ENCODE results near the gene PSME4.

The PSME4 gene

GRCh38 chr2:53884883-53885282 is 85.9 kb downstream of the PSME4 start:
- no peak for DNase-seq (ENCODE audit: low read depth, low spot score)
- WGBS (ENCODE audit: insufficient coverage, insufficient read length), result no CpG with 5 or more reads among the region's 1 CpG
- H3K36me3 ChIP-seq (ENCODE audit: control insufficient read depth, insufficient read depth, low read length), result peaks cover 11% of the 10 kb centered on the region; the same call in 1 of the 2 replicates
- no peak overlapping the region for H3K27ac ChIP-seq (ENCODE audit: low read length)
- H3K9me3 ChIP-seq (ENCODE audit: control insufficient read depth, insufficient read depth, low read length), result no peaks in the 10 kb centered on the region
- H3K4me3 ChIP-seq (ENCODE audit: low read length), result no peak overlapping the region
- no peaks in the 10 kb centered on the region for H3K4me1 ChIP-seq (ENCODE audit: control insufficient read depth, insufficient read depth, low read length)
- no peaks in the 10 kb centered on the region for H3K27me3 ChIP-seq (ENCODE audit: control insufficient read depth, insufficient read depth, low read length)

- Histone ChIP-seq H3K9me3 (ENCODE audit: control insufficient read depth, insufficient read depth, low read length) (no peaks in the 10 kb centered on the region), H3K4me1 (ENCODE audit: control insufficient read depth, insufficient read depth, low read length) (no peaks in the 10 kb centered on the region), H3K27ac (ENCODE audit: low read length) (no peak overlapping the region), H3K36me3 (ENCODE audit: control insufficient read depth, insufficient read depth, low read length) (peaks cover 6% of the 10 kb centered on the region; the same call in 1 of the 2 replicates), H3K4me3 (ENCODE audit: low read length) (no peak overlapping the region), H3K27me3 (ENCODE audit: control insufficient read depth, insufficient read depth, low read length) (no peaks in the 10 kb centered on the region)
- DNase-seq (ENCODE audit: low read depth, low spot score), result no peak
Measured at GRCh38 chr2:53881986-53882385, 88.8 kb downstream of the PSME4 start.

- H3K36me3 ChIP-seq (ENCODE audit: control insufficient read depth, insufficient read depth, low read length), result peaks cover 3% of the 10 kb centered on the region; the same call in 1 of the 2 replicates
- no peaks in the 10 kb centered on the region for H3K9me3 ChIP-seq (ENCODE audit: control insufficient read depth, insufficient read depth, low read length)
- no CpG with 5 or more reads among the region's 2 CpGs for WGBS (ENCODE audit: insufficient coverage, insufficient read length)
- H3K27ac ChIP-seq (ENCODE audit: low read length), result no peak overlapping the region
- H3K27me3 ChIP-seq (ENCODE audit: control insufficient read depth, insufficient read depth, low read length), result no peaks in the 10 kb centered on the region
- DNase-seq (ENCODE audit: low read depth, low spot score), result no peak
- no peaks in the 10 kb centered on the region for H3K4me1 ChIP-seq (ENCODE audit: control insufficient read depth, insufficient read depth, low read length)
- no peak overlapping the region for H3K4me3 ChIP-seq (ENCODE audit: low read length)
Measured at GRCh38 chr2:53881360-53881759, 89.4 kb downstream of the PSME4 start.

DNA sequence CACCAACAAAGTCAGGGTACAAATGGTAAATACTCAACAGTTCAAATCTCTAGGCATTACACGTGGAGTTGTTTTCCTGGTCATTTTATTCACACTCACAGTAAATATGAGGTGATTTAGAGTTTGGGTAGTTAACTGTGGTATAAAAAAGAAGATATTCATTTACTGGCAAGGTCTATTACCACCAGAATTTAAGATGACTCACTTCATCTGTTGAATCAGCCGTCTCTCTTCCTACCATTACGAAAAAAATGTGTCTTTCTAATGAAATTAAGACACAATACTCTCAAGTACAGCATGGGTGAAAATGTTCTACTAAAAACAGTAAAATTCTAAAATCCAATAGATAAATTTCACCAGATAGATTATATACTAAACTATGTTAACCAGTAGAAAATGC is 90.0 kb downstream of the PSME4 start:
- Histone ChIP-seq H3K27me3 (ENCODE audit: control insufficient read depth, insufficient read depth, low read length) (no peaks in the 10 kb centered on the region), H3K27ac (ENCODE audit: low read length) (no peak overlapping the region), H3K9me3 (ENCODE audit: control insufficient read depth, insufficient read depth, low read length) (no peaks in the 10 kb centered on the region), H3K36me3 (ENCODE audit: control insufficient read depth, insufficient read depth, low read length) (peaks cover 3% of the 10 kb centered on the region; the same call in 1 of the 2 replicates), H3K4me3 (ENCODE audit: low read length) (no peak overlapping the region), H3K4me1 (ENCODE audit: control insufficient read depth, insufficient read depth, low read length) (no peaks in the 10 kb centered on the region)
- DNase-seq (ENCODE audit: low read depth, low spot score), result no peak
- no CpG with 5 or more reads among the region's 3 CpGs for WGBS (ENCODE audit: insufficient coverage, insufficient read length)

DNA sequence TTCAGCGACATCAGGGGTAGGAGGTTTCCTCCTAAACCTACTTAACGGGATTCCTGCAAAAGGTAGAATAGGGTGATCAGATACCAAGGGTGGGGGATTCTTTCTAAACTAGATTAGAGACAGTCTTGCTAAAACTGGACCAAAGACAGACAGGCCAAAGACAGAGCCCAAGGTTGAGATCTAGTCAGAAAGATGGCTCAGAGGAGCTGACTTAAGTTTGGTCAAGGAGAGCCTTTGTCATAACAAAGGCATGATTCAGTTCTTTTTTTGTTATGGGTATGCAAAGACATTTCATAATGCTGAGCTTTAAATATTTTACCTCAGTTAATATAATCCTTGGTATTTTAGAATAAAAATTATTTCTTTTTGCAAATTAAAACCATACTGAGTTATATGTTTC is 93.2 kb downstream of the PSME4 start:
- Histone ChIP-seq H3K4me3 (ENCODE audit: low read length) (no peak overlapping the region), H3K4me1 (ENCODE audit: control insufficient read depth, insufficient read depth, low read length) (no peaks in the 10 kb centered on the region), H3K27me3 (ENCODE audit: control insufficient read depth, insufficient read depth, low read length) (no peaks in the 10 kb centered on the region), H3K27ac (ENCODE audit: low read length) (no peak overlapping the region), H3K36me3 (ENCODE audit: control insufficient read depth, insufficient read depth, low read length) (peaks cover 3% of the 10 kb centered on the region; the same call in 1 of the 2 replicates), H3K9me3 (ENCODE audit: control insufficient read depth, insufficient read depth, low read length) (no peaks in the 10 kb centered on the region)
- no CpG with 5 or more reads among the region's 2 CpGs for WGBS (ENCODE audit: insufficient coverage, insufficient read length)
- DNase-seq (ENCODE audit: low read depth, low spot score), result no peak

GRCh38 chr2:53877112-53877511 is 93.7 kb downstream of the PSME4 start:
- no peak overlapping the region for H3K27ac ChIP-seq (ENCODE audit: low read length)
- no peaks in the 10 kb centered on the region for H3K9me3 ChIP-seq (ENCODE audit: control insufficient read depth, insufficient read depth, low read length)
- peaks cover 3% of the 10 kb centered on the region; the same call in 1 of the 2 replicates for H3K36me3 ChIP-seq (ENCODE audit: control insufficient read depth, insufficient read depth, low read length)
- no peak for DNase-seq (ENCODE audit: low read depth, low spot score)
- no peaks in the 10 kb centered on the region for H3K27me3 ChIP-seq (ENCODE audit: control insufficient read depth, insufficient read depth, low read length)
- no peak overlapping the region for H3K4me3 ChIP-seq (ENCODE audit: low read length)
- H3K4me1 ChIP-seq (ENCODE audit: control insufficient read depth, insufficient read depth, low read length), result no peaks in the 10 kb centered on the region
- no CpG with 5 or more reads among the region's 1 CpG for WGBS (ENCODE audit: insufficient coverage, insufficient read length)

GRCh38 chr2:53874401-53874950 is 96.3 kb downstream of the PSME4 start:
- no peak for DNase-seq (ENCODE audit: low read depth, low spot score)
- WGBS (ENCODE audit: insufficient coverage, insufficient read length), result no CpG with 5 or more reads among the region's 7 CpGs
- Histone ChIP-seq H3K4me3 (ENCODE audit: low read length) (no peak overlapping the region), H3K9me3 (ENCODE audit: control insufficient read depth, insufficient read depth, low read length) (no peaks in the 10 kb centered on the region), H3K27ac (ENCODE audit: low read length) (no peak overlapping the region), H3K27me3 (ENCODE audit: control insufficient read depth, insufficient read depth, low read length) (no peaks in the 10 kb centered on the region), H3K4me1 (ENCODE audit: control insufficient read depth, insufficient read depth, low read length) (no peaks in the 10 kb centered on the region), H3K36me3 (ENCODE audit: control insufficient read depth, insufficient read depth, low read length) (peaks cover 3% of the 10 kb centered on the region; the same call in 1 of the 2 replicates)

- H3K27me3 ChIP-seq (ENCODE audit: control insufficient read depth, insufficient read depth, low read length), result no peaks in the 10 kb centered on the region
- WGBS (ENCODE audit: insufficient coverage, insufficient read length), result no CpG with 5 or more reads among the region's 2 CpGs
- no peak for DNase-seq (ENCODE audit: low read depth, low spot score)
- H3K27ac ChIP-seq (ENCODE audit: low read length), result no peak overlapping the region
- peaks cover 4% of the 10 kb centered on the region; the same call in 1 of the 2 replicates for H3K36me3 ChIP-seq (ENCODE audit: control insufficient read depth, insufficient read depth, low read length)
- H3K4me3 ChIP-seq (ENCODE audit: low read length), result no peak overlapping the region
- no peaks in the 10 kb centered on the region for H3K9me3 ChIP-seq (ENCODE audit: control insufficient read depth, insufficient read depth, low read length)
- H3K4me1 ChIP-seq (ENCODE audit: control insufficient read depth, insufficient read depth, low read length), result no peaks in the 10 kb centered on the region
Measured at GRCh38 chr2:53867773-53868172, 103.0 kb downstream of the PSME4 start.

GRCh38 chr2:53867169-53867568 is 103.6 kb downstream of the PSME4 start:
- WGBS (ENCODE audit: insufficient coverage, insufficient read length), result no CpG with 5 or more reads among the region's 5 CpGs
- Histone ChIP-seq H3K27me3 (ENCODE audit: control insufficient read depth, insufficient read depth, low read length) (no peaks in the 10 kb centered on the region), H3K9me3 (ENCODE audit: control insufficient read depth, insufficient read depth, low read length) (no peaks in the 10 kb centered on the region), H3K36me3 (ENCODE audit: control insufficient read depth, insufficient read depth, low read length) (peaks cover 4% of the 10 kb centered on the region; the same call in 1 of the 2 replicates), H3K4me3 (ENCODE audit: low read length) (no peak overlapping the region), H3K27ac (ENCODE audit: low read length) (no peak overlapping the region), H3K4me1 (ENCODE audit: control insufficient read depth, insufficient read depth, low read length) (no peaks in the 10 kb centered on the region)
- DNase-seq (ENCODE audit: low read depth, low spot score), result no peak

DNA sequence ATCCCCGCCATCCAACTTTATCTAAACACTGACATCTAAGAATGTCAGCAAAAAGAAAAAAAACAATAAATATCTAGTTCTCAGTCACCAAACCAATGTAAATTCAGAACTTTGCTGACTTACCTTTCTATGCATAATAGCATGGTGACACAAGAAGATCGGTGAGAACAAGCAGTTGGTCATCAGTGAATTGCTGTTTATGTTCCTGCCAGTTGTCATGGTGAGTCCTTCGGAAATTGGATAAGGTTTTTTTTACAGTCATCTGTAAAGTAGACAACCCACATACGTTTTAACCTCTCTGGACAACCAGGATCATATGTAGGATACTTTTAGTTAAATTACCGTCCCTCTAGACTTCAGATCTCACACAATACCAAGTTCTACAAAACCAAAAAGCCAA is 104.8 kb downstream of the PSME4 start:
- H3K9me3 ChIP-seq (ENCODE audit: control insufficient read depth, insufficient read depth, low read length), result no peaks in the 10 kb centered on the region
- H3K4me1 ChIP-seq (ENCODE audit: control insufficient read depth, insufficient read depth, low read length), result no peaks in the 10 kb centered on the region
- H3K27me3 ChIP-seq (ENCODE audit: control insufficient read depth, insufficient read depth, low read length), result no peaks in the 10 kb centered on the region
- peaks cover 4% of the 10 kb centered on the region; the same call in 1 of the 2 replicates for H3K36me3 ChIP-seq (ENCODE audit: control insufficient read depth, insufficient read depth, low read length)
- WGBS (ENCODE audit: insufficient coverage, insufficient read length), result no CpG with 5 or more reads among the region's 5 CpGs
- H3K27ac ChIP-seq (ENCODE audit: low read length), result no peak overlapping the region
- no peak overlapping the region for H3K4me3 ChIP-seq (ENCODE audit: low read length)
- DNase-seq (ENCODE audit: low read depth, low spot score), result no peak

DNA sequence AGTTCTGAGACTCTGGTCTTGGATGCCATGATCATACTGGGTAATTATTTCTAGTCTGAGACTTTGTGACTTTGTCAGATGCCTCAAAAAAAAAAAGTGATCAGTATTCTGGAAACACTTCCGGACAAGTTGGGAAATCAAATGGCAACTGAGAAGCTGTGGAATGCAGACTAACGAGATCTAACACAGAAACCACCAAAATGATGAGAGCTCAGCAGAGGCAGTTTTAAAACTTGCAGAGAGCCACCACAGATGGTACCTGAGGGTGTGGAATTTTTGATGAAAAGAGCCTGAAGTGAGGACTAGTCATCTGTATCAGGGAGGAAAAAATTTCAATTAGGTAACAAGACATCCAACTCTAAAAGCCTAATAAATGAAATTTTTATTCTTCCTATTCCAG is 105.5 kb downstream of the PSME4 start:
- Histone ChIP-seq H3K4me1 (ENCODE audit: control insufficient read depth, insufficient read depth, low read length) (no peaks in the 10 kb centered on the region), H3K4me3 (ENCODE audit: low read length) (no peak overlapping the region), H3K36me3 (ENCODE audit: control insufficient read depth, insufficient read depth, low read length) (peaks cover 4% of the 10 kb centered on the region; the same call in 1 of the 2 replicates), H3K9me3 (ENCODE audit: control insufficient read depth, insufficient read depth, low read length) (no peaks in the 10 kb centered on the region), H3K27me3 (ENCODE audit: control insufficient read depth, insufficient read depth, low read length) (no peaks in the 10 kb centered on the region), H3K27ac (ENCODE audit: low read length) (no peak overlapping the region)
- no CpG with 5 or more reads among the region's 2 CpGs for WGBS (ENCODE audit: insufficient coverage, insufficient read length)
- no peak for DNase-seq (ENCODE audit: low read depth, low spot score)
